Right cardiac atrium (tissue), 5 donors: Measurements from ENCODE around the gene STARD3NL. TPM values are rescaled to one million over a fixed set of nuclear protein-coding genes. Genes with fewer than 3 reads are reported as not detected.
A peak's percentile ranks its signal among the peaks of the same experiment; 100 is the strongest.
"Not testable (repeated sequence)": the region's sequence is repeated elsewhere in the genome, so short reads cannot be mapped to it uniquely, and the experiment has no call there.

ENCODE experiments used
- ATAC-seq, 2 donors: fragments of 200-7000 bp; cut with Tn5 transposase; one replicate each; pipeline versions ENCODE4 v1.8.0 to v1.9.1; 2020; ENCODE audit warnings: moderate library complexity in 2 of 2, mild to moderate bottlenecking in 1 of 2
- DNase-seq, 3 donors: peaks; one replicate each; pipeline ENCODE4 v3.0.0-alpha.2; 2020
- H3K27ac ChIP-seq: one replicate; pipeline ENCODE4 v1.5.1; 2013; ENCODE audit warnings: mild to moderate bottlenecking, low read length, control low read depth, moderate library complexity
- H3K27me3 ChIP-seq: one replicate; pipeline ENCODE4 v1.6.1; 2013; ENCODE audit not compliant: control insufficient read depth, insufficient read depth
- H3K4me1 ChIP-seq: one replicate; pipeline ENCODE4 v1.6.1; 2013; ENCODE audit warnings: low read length; ENCODE audit not compliant: control insufficient read depth, insufficient read depth
- H3K4me3 ChIP-seq: one replicate; pipeline ENCODE4 v1.5.1; 2013; ENCODE audit warnings: low read length, control low read depth
- H3K9me3 ChIP-seq: one replicate; pipeline ENCODE4 v1.6.1; 2013; ENCODE audit warnings: low read length; ENCODE audit not compliant: control insufficient read depth
- WGBS: extraction: QIAGEN DNeasy Blood & Tissue Kit; methylation state at CpG from one replicate; pipeline ENCODE4 v1.1.7; 2013; 5-methylcytosine and 5-hydroxymethylcytosine counted together
- intact Hi-C, 4 donors: fragments of 100-400 bp; cut with DNase I; formaldehyde crosslinking; loops; one replicate each; pipeline versions ENCODE4 v1.11.0 to v1.14.0; 2022 to 2023
- polyA plus RNA-seq: library from polyadenylated mRNA; stranded (reverse); fragments of 200-250 nt; gene quantifications from one replicate; pipeline ENCODE4 v1.2.3, GENCODE V29; 2013
- total RNA-seq, 4 donors: library from RNA; stranded (reverse); fragmentation: NEBNext Ultra II Directional; extraction: Animal tissue kit (Norgen Biotek cat#: 25700); gene quantifications; one replicate each; pipeline ENCODE4 v1.2.1, GENCODE V29; 2021
- donor health status: healthy with polysubstance abuse.
- donor health status: DM: no; HTN: yes; CAD: no.
- donor health status: DM: no; HTN: no; CAD: no.
- donor health status: DM: no; HTN: yes; CAD: no; lungs with severe emphysema.
- donor health status: DM: yes; HTN: yes; CAD: no.

STARD3NL gene
- total and polyA plus RNA-seq, 5 donors, result 31.9 to 45.1 (median 32.8) TPM

DNA sequence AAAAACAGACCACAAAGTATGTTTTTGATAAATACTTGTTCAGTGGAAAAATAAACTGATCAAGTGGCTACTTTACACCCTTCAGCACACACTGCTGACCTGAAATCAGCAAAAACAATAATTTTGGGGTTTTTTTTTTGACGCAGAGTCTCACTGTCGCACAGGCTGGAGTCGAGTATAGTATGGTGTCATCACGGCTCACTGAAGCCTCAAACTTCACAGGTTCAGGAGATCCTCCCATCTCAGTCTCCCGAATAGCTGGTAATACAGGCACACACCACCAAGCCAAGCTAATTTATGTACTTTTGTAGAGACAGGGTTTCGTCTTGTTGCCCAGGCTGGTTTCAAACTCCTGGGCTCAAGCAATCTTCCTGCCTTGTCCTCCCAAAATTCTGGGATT, 64.8 kb downstream of the STARD3NL start:
- Histone ChIP-seq H3K27me3 (no peaks in the 10 kb centered on the region), H3K27ac (no peak overlapping the region), H3K4me3 (no peak overlapping the region), H3K9me3 (no peaks in the 10 kb centered on the region), H3K4me1 (no peaks in the 10 kb centered on the region)
- intact Hi-C loops, result no loop called here
- WGBS, result 89% methylated on average over 6 of the region's 6 CpGs
- DNase-seq, result no peak
- no peak for ATAC-seq

DNA sequence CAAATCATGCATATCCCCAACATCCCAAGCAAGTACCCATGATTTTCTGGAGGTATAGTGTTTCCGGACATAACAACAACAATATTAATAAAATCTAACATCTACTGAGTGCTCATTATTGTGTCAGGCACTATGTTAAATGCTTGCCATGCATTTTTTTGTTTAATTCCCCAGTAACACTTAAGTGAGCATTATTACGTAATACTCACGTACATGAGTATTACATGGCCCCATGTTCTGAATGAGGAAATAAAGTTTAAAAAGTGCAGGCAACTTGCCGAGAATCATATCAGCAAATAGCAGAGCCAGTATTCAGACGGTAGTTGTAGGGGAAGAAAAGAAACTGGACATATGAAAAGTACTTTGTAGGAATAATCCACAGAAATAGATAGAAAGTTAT, 65.3 kb downstream of the STARD3NL start:
- H3K4me3 ChIP-seq, H3K27ac ChIP-seq, H3K4me1 ChIP-seq, DNase-seq, H3K9me3 ChIP-seq, intact Hi-C loops, H3K27me3 ChIP-seq: not testable (repeated sequence)
- WGBS, result 51% methylated on average over 5 of the region's 5 CpGs
- ATAC-seq, result peak in 1 of 2 donors; percentile 71

DNA sequence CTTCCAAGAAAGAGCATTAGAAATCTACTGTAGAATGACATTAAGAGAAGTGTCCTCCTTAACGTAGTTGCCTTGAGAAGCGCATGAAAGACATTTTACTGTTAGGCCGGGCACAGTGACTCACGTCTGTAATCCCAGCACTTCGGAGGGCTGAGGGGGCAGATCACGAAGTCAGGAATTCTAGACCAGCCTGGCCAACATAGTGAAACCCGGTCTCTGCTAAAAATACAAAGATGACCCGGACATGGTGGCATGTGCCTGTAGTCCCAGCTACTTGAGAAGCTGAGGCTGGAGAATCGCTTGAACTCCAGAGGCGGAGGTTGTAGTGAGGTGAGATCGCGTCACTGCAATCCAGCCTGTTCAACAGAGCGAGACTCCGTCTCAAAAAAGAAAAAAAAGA, 66.5 kb downstream of the STARD3NL start:
- Histone ChIP-seq H3K9me3 (no peaks in the 10 kb centered on the region), H3K27ac (no peak overlapping the region), H3K4me1 (no peaks in the 10 kb centered on the region), H3K27me3 (no peaks in the 10 kb centered on the region), H3K4me3 (no peak overlapping the region)
- ATAC-seq, result no peak
- intact Hi-C loops, result no loop called here
- DNase-seq, result no peak
- 89% methylated on average over 14 of the region's 14 CpGs for WGBS

- H3K9me3 ChIP-seq, result no peaks in the 10 kb centered on the region
- intact Hi-C loops, result no loop called here
- H3K27ac ChIP-seq, result no peak overlapping the region
- H3K27me3 ChIP-seq, result no peaks in the 10 kb centered on the region
- no peak overlapping the region for H3K4me3 ChIP-seq
- DNase-seq (no peak), ATAC-seq (no peak)
- H3K4me1 ChIP-seq, result no peaks in the 10 kb centered on the region
- WGBS, result 73% methylated on average over 3 of the region's 3 CpGs
Observed at GRCh38 chr7:38245409-38245977, 67.4 kb downstream of the STARD3NL start.

GRCh38 chr7:38248069-38248567, 70.1 kb downstream of the STARD3NL start:
- H3K27me3 ChIP-seq, result no peaks in the 10 kb centered on the region
- intact Hi-C loops, result no loop called here
- no peak overlapping the region for H3K4me3 ChIP-seq
- no peak overlapping the region for H3K27ac ChIP-seq
- WGBS, result 93% methylated on average over 5 of the region's 5 CpGs
- H3K9me3 ChIP-seq, result no peaks in the 10 kb centered on the region
- H3K4me1 ChIP-seq, result no peaks in the 10 kb centered on the region
- DNase-seq (no peak), ATAC-seq (no peak)

DNA sequence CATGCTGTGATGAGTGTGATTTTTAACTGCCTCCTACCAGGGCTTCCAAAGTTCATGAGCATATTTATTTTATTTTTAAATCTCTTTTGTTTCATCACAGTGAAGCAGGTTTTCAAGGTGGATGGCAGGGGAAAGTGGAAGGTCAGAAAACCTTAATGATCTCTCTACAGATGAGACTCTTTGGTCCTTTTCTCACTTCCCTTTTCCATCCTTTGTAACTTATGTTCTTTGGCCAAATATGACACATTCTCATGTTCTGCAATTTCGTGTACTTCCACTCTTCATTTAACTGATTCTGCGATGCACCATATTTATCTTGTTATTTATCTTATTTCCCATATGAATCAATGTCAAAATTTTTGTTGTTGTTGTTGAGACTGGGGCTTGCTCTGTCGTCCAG, 71.8 kb downstream of the STARD3NL start:
- intact Hi-C loops, DNase-seq, H3K4me3 ChIP-seq, ATAC-seq, H3K4me1 ChIP-seq, H3K27ac ChIP-seq, H3K9me3 ChIP-seq, H3K27me3 ChIP-seq: not testable (repeated sequence)
- WGBS, result 61% methylated on average over 3 of the region's 3 CpGs

GRCh38 chr7:38257350-38257677, 79.3 kb downstream of the STARD3NL start:
- Histone ChIP-seq H3K4me3 (no peak overlapping the region), H3K27me3 (no peaks in the 10 kb centered on the region), H3K4me1 (no peaks in the 10 kb centered on the region), H3K27ac (no peak overlapping the region), H3K9me3 (no peaks in the 10 kb centered on the region)
- peak in 1 of 2 donors; percentile 21 for ATAC-seq
- 68% methylated on average over 2 of the region's 2 CpGs for WGBS
- DNase-seq, result no peak
- intact Hi-C loops, result no loop called here

- WGBS, result 89% methylated on average over 8 of the region's 8 CpGs
- H3K4me3 ChIP-seq, H3K4me1 ChIP-seq, H3K27ac ChIP-seq, intact Hi-C loops, H3K27me3 ChIP-seq, DNase-seq, H3K9me3 ChIP-seq: not testable (repeated sequence)
- peak in 1 of 2 donors; percentile 31 for ATAC-seq
Observed at GRCh38 chr7:38259157-38259556, 81.1 kb downstream of the STARD3NL start.

GRCh38 chr7:38261601-38262000, 83.6 kb downstream of the STARD3NL start:
- DNase-seq, ATAC-seq, H3K4me3 ChIP-seq, H3K27me3 ChIP-seq, H3K27ac ChIP-seq, H3K4me1 ChIP-seq, intact Hi-C loops, H3K9me3 ChIP-seq: not testable (repeated sequence)
- WGBS, result 89% methylated on average over 12 of the region's 12 CpGs

- H3K27me3 ChIP-seq, intact Hi-C loops, H3K9me3 ChIP-seq, H3K27ac ChIP-seq, ATAC-seq, H3K4me1 ChIP-seq, DNase-seq, H3K4me3 ChIP-seq: not testable (repeated sequence)
- 72% methylated on average over 2 of the region's 2 CpGs for WGBS
Observed at GRCh38 chr7:38262026-38262425, 84.0 kb downstream of the STARD3NL start.

DNA sequence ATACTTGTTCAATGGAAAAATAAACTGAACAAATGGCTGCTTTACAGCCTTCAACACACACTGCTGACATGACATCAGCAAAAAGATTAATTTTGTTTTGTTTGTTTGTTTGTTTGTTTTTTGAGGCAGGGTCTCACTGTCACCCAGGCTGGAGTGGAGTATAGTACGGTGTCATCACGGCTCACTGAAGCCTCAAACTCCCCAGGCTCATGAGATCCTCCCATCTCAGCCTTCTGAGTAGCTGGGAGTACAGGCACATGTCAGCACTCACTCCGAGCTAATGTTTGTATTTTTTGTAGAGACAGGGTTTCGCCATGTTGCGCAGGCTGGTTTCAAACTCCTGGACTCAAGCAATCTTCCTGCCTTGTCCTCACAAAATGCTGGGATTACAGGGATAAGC, 84.5 kb downstream of the STARD3NL start:
- 77% methylated on average over 5 of the region's 5 CpGs for WGBS
- Histone ChIP-seq H3K27ac (no peak overlapping the region), H3K27me3 (no peaks in the 10 kb centered on the region), H3K9me3 (no peaks in the 10 kb centered on the region), H3K4me1 (no peaks in the 10 kb centered on the region), H3K4me3 (no peak overlapping the region)
- intact Hi-C loops, result no loop called here
- no peak for ATAC-seq
- no peak for DNase-seq

DNA sequence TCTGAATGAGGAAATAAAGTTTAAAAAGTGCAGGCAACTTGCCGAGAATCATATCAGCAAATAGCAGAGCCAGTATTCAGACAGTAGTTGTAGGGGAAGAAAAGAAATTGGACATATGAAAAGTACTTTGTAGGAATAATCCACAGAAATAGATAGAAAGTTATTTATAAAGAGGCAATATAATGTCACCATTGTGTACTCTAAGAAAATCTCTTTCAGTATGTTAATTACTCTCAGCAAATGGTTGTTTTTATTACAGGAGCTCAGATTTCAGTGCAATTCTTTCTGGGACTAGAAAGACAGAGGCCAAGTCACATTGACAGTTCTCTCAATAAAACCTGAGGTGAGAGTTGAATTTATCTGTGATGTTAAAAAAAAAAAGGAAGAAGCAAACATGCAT, 85.2 kb downstream of the STARD3NL start:
- H3K4me1 ChIP-seq, H3K27ac ChIP-seq, H3K4me3 ChIP-seq, DNase-seq, intact Hi-C loops, H3K27me3 ChIP-seq, H3K9me3 ChIP-seq, ATAC-seq: not testable (repeated sequence)
- 44% methylated on average over 1 of the region's 1 CpG for WGBS
